Measurements from ENCODE around the gene NAGS.
"Not testable (repeated sequence)": the region's sequence is repeated elsewhere in the genome, so short reads cannot be mapped to it uniquely, and the experiment has no call there.

The NAGS gene

DNA sequence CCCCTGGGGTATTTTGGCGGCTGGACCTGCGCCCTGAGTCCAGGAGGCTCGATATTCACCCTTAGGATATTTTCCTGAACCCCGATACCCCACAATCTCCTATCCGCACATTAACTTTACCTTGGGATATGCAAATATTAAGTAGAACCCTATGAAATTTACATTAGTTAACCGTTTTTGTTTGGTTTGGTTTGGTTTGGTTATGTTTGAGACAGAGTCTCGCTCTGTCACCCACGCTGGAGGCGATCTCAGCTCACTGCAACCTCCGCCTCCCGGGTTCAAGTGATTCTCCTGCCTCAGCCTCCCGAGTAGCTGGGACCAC is 9.3 kb upstream of the NAGS start:
- no peaks in the 10 kb centered on the region for H3F3A ChIP-seq (ENCODE audit: insufficient read depth)
- no peak overlapping the region for H3K27ac ChIP-seq (ENCODE audit: low read depth, low read length)
- no peak for TF ChIP-seq EZH2phosphoT487 (conservative IDR thresholded peaks at IDR 0.05; ENCODE audit: low read length)
- TF ChIP-seq, protein P1, sequence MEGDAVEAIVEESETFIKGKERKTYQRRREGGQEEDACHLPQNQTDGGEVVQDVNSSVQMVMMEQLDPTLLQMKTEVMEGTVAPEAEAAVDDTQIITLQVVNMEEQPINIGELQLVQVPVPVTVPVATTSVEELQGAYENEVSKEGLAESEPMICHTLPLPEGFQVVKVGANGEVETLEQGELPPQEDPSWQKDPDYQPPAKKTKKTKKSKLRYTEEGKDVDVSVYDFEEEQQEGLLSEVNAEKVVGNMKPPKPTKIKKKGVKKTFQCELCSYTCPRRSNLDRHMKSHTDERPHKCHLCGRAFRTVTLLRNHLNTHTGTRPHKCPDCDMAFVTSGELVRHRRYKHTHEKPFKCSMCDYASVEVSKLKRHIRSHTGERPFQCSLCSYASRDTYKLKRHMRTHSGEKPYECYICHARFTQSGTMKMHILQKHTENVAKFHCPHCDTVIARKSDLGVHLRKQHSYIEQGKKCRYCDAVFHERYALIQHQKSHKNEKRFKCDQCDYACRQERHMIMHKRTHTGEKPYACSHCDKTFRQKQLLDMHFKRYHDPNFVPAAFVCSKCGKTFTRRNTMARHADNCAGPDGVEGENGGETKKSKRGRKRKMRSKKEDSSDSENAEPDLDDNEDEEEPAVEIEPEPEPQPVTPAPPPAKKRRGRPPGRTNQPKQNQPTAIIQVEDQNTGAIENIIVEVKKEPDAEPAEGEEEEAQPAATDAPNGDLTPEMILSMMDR (IDR thresholded peaks at IDR 0.05; ENCODE audit: insufficient read depth, low read length, poor library complexity, severe bottlenecking) = no peak
- no peaks in the 10 kb centered on the region for H3K9me2 ChIP-seq (replicated peaks; ENCODE audit: insufficient read depth, low read length)
- H3K9me3 ChIP-seq (ENCODE audit: insufficient read depth, low read length) = no peaks in the 10 kb centered on the region
- H3K27me3 ChIP-seq (ENCODE audit: low read length) = no peaks in the 10 kb centered on the region
- H3K4me3 ChIP-seq (ENCODE audit: insufficient read depth, low read length, poor library complexity, severe bottlenecking) = no peak overlapping the region
- no peaks in the 10 kb centered on the region for H3K79me2 ChIP-seq (ENCODE audit: insufficient read depth, low read length)
- no peaks in the 10 kb centered on the region for H4K20me1 ChIP-seq (ENCODE audit: low read depth, low read length)
- H2AFZ ChIP-seq (ENCODE audit: low read depth, low read length, severe bottlenecking) = no peak overlapping the region
- no peak overlapping the region for H3K9ac ChIP-seq (ENCODE audit: low read length)
- H3K36me3 ChIP-seq (ENCODE audit: low read length) = no peaks in the 10 kb centered on the region
- no peak overlapping the region for H3K4me2 ChIP-seq (ENCODE audit: low read depth, low read length, poor library complexity, severe bottlenecking)

DNA sequence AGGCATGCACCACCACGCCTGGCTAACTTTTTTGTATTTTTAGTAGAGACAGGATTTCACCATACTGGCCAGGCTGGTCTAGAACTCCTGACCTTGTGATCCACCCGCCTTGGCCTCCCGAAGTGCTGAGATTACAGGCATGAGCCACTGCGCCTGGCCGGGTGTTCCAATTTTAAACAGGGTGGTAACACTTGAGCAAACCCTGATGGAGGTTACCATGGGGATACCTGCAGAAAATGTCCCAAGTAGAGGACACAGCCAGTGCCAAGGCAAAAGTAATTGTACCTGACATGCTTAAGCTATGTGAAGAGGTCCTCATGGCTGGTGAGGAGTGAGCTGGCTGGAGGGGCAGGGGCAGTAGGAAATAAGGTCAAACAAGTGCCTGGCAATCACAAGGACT is 7.2 kb upstream of the NAGS start:
- not testable (repeated sequence) for H3K4me2 ChIP-seq (ENCODE audit: low read depth, low read length, poor library complexity, severe bottlenecking); H3F3A ChIP-seq (ENCODE audit: insufficient read depth); H4K20me1 ChIP-seq (ENCODE audit: low read depth, low read length); H3K27me3 ChIP-seq (ENCODE audit: low read length); H3K36me3 ChIP-seq (ENCODE audit: low read length); H3K79me2 ChIP-seq (ENCODE audit: insufficient read depth, low read length); H3K4me3 ChIP-seq (ENCODE audit: insufficient read depth, low read length, poor library complexity, severe bottlenecking); H3K27ac ChIP-seq (ENCODE audit: low read depth, low read length); H2AFZ ChIP-seq (ENCODE audit: low read depth, low read length, severe bottlenecking); H3K9me3 ChIP-seq (ENCODE audit: insufficient read depth, low read length); H3K9me2 ChIP-seq (replicated peaks; ENCODE audit: insufficient read depth, low read length); H3K9ac ChIP-seq (ENCODE audit: low read length)

DNA sequence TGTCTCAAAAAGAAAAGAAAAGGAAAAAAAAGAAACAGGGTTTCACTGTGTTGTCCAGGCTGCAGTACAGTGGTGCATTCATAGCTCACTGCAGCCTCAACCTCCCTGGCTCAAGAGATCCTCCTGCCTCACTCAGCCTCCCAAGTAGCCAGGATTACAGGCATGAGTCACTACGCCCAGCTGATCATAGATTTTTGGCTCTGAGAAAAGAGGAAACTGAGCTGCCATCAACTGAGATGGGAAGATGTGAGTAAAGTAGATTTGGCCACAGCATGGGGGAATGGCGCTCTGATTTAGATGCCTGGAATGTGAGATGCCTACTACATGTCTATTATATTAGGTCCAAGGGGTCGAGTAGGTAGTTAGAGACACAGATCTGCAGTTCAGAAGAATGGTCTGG is 5.9 kb upstream of the NAGS start:
- H3K36me3 ChIP-seq (ENCODE audit: low read length) = no peaks in the 10 kb centered on the region
- H3K9me2 ChIP-seq (replicated peaks; ENCODE audit: insufficient read depth, low read length) = no peaks in the 10 kb centered on the region
- TF ChIP-seq, protein P1 (IDR thresholded peaks at IDR 0.05; ENCODE audit: insufficient read depth, low read length, poor library complexity, severe bottlenecking) = no peak
- TF ChIP-seq EZH2phosphoT487 (conservative IDR thresholded peaks at IDR 0.05; ENCODE audit: low read length) = no peak
- H4K20me1 ChIP-seq (ENCODE audit: low read depth, low read length) = no peaks in the 10 kb centered on the region
- no peak overlapping the region for H3K27ac ChIP-seq (ENCODE audit: low read depth, low read length)
- H3K79me2 ChIP-seq (ENCODE audit: insufficient read depth, low read length) = no peaks in the 10 kb centered on the region
- no peak overlapping the region for H2AFZ ChIP-seq (ENCODE audit: low read depth, low read length, severe bottlenecking)
- no peak overlapping the region for H3K9ac ChIP-seq (ENCODE audit: low read length)
- no peaks in the 10 kb centered on the region for H3K9me3 ChIP-seq (ENCODE audit: insufficient read depth, low read length)
- H3K4me2 ChIP-seq (ENCODE audit: low read depth, low read length, poor library complexity, severe bottlenecking) = no peak overlapping the region
- H3K4me3 ChIP-seq (ENCODE audit: insufficient read depth, low read length, poor library complexity, severe bottlenecking) = no peak overlapping the region
- H3F3A ChIP-seq (ENCODE audit: insufficient read depth) = no peaks in the 10 kb centered on the region
- H3K27me3 ChIP-seq (ENCODE audit: low read length) = no peaks in the 10 kb centered on the region

DNA sequence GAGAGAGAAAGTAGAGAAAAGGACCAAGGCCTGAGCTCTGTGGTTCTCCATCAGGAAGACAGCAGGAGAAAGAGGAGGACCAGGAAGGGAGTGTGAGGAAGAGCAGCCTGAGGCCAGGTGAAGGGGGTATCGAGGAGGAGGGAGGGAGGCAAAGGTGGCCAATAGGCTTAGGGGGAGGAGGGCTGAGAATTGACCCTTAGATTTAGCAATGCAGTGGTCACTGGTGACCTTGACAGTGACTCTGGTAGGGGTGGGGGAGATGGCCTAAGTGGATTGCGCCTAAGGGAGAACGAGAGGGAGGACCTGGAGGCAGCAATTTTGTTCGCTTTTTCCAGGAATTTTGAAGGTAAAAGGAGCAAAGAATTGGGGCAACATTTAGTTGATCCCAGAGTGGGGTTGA is 5.4 kb upstream of the NAGS start:
- Histone ChIP-seq H3K4me3 (ENCODE audit: insufficient read depth, low read length, poor library complexity, severe bottlenecking) (no peak overlapping the region), H3K36me3 (ENCODE audit: low read length) (no peaks in the 10 kb centered on the region), H3F3A (ENCODE audit: insufficient read depth) (no peaks in the 10 kb centered on the region), H3K4me2 (ENCODE audit: low read depth, low read length, poor library complexity, severe bottlenecking) (no peak overlapping the region), H4K20me1 (ENCODE audit: low read depth, low read length) (no peaks in the 10 kb centered on the region), H3K27me3 (ENCODE audit: low read length) (no peaks in the 10 kb centered on the region), H3K9me2 (replicated peaks; ENCODE audit: insufficient read depth, low read length) (no peaks in the 10 kb centered on the region), H3K79me2 (ENCODE audit: insufficient read depth, low read length) (no peaks in the 10 kb centered on the region), H2AFZ (ENCODE audit: low read depth, low read length, severe bottlenecking) (no peak overlapping the region), H3K9me3 (ENCODE audit: insufficient read depth, low read length) (no peaks in the 10 kb centered on the region), H3K27ac (ENCODE audit: low read depth, low read length) (no peak overlapping the region), H3K9ac (ENCODE audit: low read length) (no peak overlapping the region)
- TF ChIP-seq EZH2phosphoT487 (conservative IDR thresholded peaks at IDR 0.05; ENCODE audit: low read length) = no peak
- TF ChIP-seq, protein P1 (IDR thresholded peaks at IDR 0.05; ENCODE audit: insufficient read depth, low read length, poor library complexity, severe bottlenecking) = no peak
